ENCODE measurements around the gene SLC19A1.

Gene SLC19A1

GRCh38 chr21:45467221-45467779 lies 74.9 kb downstream of the SLC19A1 start:
- no peak overlapping the region for H3K27ac ChIP-seq (replicated peaks)

GRCh38 chr21:45466330-45467220 lies 75.7 kb downstream of the SLC19A1 start:
- Histone ChIP-seq H3K27me3 (ENCODE audit: insufficient read depth, poor library complexity, severe bottlenecking) (peaks cover 2% of the 10 kb centered on the region), H3K4me3 (replicated peaks; ENCODE audit: insufficient read depth, low read length) (no peak overlapping the region), H3K27ac (replicated peaks) (no peak overlapping the region)
- TF ChIP-seq, protein P1, sequence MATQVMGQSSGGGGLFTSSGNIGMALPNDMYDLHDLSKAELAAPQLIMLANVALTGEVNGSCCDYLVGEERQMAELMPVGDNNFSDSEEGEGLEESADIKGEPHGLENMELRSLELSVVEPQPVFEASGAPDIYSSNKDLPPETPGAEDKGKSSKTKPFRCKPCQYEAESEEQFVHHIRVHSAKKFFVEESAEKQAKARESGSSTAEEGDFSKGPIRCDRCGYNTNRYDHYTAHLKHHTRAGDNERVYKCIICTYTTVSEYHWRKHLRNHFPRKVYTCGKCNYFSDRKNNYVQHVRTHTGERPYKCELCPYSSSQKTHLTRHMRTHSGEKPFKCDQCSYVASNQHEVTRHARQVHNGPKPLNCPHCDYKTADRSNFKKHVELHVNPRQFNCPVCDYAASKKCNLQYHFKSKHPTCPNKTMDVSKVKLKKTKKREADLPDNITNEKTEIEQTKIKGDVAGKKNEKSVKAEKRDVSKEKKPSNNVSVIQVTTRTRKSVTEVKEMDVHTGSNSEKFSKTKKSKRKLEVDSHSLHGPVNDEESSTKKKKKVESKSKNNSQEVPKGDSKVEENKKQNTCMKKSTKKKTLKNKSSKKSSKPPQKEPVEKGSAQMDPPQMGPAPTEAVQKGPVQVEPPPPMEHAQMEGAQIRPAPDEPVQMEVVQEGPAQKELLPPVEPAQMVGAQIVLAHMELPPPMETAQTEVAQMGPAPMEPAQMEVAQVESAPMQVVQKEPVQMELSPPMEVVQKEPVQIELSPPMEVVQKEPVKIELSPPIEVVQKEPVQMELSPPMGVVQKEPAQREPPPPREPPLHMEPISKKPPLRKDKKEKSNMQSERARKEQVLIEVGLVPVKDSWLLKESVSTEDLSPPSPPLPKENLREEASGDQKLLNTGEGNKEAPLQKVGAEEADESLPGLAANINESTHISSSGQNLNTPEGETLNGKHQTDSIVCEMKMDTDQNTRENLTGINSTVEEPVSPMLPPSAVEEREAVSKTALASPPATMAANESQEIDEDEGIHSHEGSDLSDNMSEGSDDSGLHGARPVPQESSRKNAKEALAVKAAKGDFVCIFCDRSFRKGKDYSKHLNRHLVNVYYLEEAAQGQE (IDR thresholded peaks at IDR 0.05; ENCODE audit: insufficient replicate concordance, low read depth) = no peak
- TF ChIP-seq SPI1 (IDR thresholded peaks at IDR 0.05; ENCODE audit: borderline replicate concordance, low read depth) (no peak), GABPA (IDR thresholded peaks at IDR 0.05; ENCODE audit: low read depth) (no peak), POLR2AphosphoS5 (IDR thresholded peaks at IDR 0.05; ENCODE audit: low read depth) (no peak)
- TF ChIP-seq, protein P2, sequence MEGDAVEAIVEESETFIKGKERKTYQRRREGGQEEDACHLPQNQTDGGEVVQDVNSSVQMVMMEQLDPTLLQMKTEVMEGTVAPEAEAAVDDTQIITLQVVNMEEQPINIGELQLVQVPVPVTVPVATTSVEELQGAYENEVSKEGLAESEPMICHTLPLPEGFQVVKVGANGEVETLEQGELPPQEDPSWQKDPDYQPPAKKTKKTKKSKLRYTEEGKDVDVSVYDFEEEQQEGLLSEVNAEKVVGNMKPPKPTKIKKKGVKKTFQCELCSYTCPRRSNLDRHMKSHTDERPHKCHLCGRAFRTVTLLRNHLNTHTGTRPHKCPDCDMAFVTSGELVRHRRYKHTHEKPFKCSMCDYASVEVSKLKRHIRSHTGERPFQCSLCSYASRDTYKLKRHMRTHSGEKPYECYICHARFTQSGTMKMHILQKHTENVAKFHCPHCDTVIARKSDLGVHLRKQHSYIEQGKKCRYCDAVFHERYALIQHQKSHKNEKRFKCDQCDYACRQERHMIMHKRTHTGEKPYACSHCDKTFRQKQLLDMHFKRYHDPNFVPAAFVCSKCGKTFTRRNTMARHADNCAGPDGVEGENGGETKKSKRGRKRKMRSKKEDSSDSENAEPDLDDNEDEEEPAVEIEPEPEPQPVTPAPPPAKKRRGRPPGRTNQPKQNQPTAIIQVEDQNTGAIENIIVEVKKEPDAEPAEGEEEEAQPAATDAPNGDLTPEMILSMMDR (IDR thresholded peaks at IDR 0.05; ENCODE audit: insufficient read depth, low read length) = no peak
- DNase-seq (ENCODE audit: low read depth in 1 of 2, low spot score in 1 of 2) = no peak

More at GRCh38 chr21:45467221-45467779, 74.9 kb downstream of the SLC19A1 start:
- DNase-seq (ENCODE audit: low read depth in 1 of 2, low spot score in 1 of 2) = no peak
- TF ChIP-seq, protein P1 (IDR thresholded peaks at IDR 0.05; ENCODE audit: insufficient replicate concordance, low read depth) = no peak
- TF ChIP-seq, protein P2 (IDR thresholded peaks at IDR 0.05; ENCODE audit: insufficient read depth, low read length) = no peak
- no peak for TF ChIP-seq GABPA (IDR thresholded peaks at IDR 0.05; ENCODE audit: low read depth)
- TF ChIP-seq SPI1 (IDR thresholded peaks at IDR 0.05; ENCODE audit: borderline replicate concordance, low read depth) = no peak
- no peak for TF ChIP-seq POLR2AphosphoS5 (IDR thresholded peaks at IDR 0.05; ENCODE audit: low read depth)
- Histone ChIP-seq H3K27me3 (ENCODE audit: insufficient read depth, poor library complexity, severe bottlenecking) (peaks cover 2% of the 10 kb centered on the region), H3K4me3 (replicated peaks; ENCODE audit: insufficient read depth, low read length) (no peak overlapping the region)

- TF ChIP-seq POLR2AphosphoS5 (IDR thresholded peaks at IDR 0.05; ENCODE audit: low read depth) (no peak), GABPA (IDR thresholded peaks at IDR 0.05; ENCODE audit: low read depth) (no peak), SPI1 (IDR thresholded peaks at IDR 0.05; ENCODE audit: borderline replicate concordance, low read depth) (no peak)
- TF ChIP-seq, protein P1 (IDR thresholded peaks at IDR 0.05; ENCODE audit: insufficient replicate concordance, low read depth) = no peak
- TF ChIP-seq, protein P2 (IDR thresholded peaks at IDR 0.05; ENCODE audit: insufficient read depth, low read length) = no peak
- Histone ChIP-seq H3K4me3 (replicated peaks; ENCODE audit: insufficient read depth, low read length) (no peak overlapping the region), H3K27ac (replicated peaks) (no peak overlapping the region), H3K27me3 (ENCODE audit: insufficient read depth, poor library complexity, severe bottlenecking) (peaks cover 2% of the 10 kb centered on the region)
- no peak for DNase-seq (ENCODE audit: low read depth in 1 of 2, low spot score in 1 of 2)
These were observed 76.5 kb downstream of the SLC19A1 start for GRCh38 chr21:45465611-45466329.

Data from HL-60 (cell line).